A673 (cell line): ENCODE data around the gene IGSF22. TPM values are rescaled to one million over a fixed set of nuclear protein-coding genes. Genes with fewer than 3 reads are reported as not detected.
A peak's percentile ranks its signal among the peaks of the same experiment; 100 is the strongest.

ENCODE experiments used
- BruUV-seq: library from RNA; stranded (reverse); fragments of 400-500 nt; replicated peaks from 2 replicates; lab custom pipeline; 2021; lab: Mats Ljungman, UMichigan
- CTCF ChIA-PET: fragments of 300-600 bp; sonication (Branson Sonifier 250); formaldehyde crosslinking; loops from one replicate; lab custom pipeline; 2022; ENCODE audit warnings: antibody characterized with exemption; lab: Charles Lee
- POLR2A ChIA-PET: fragments of 300-600 bp; sonication (Branson Sonifier 250); formaldehyde crosslinking; loops from one replicate; lab custom pipeline; 2022; ENCODE audit warnings: antibody characterized with exemption; ENCODE audit not compliant: low non-redundant PET; lab: Charles Lee
- DNase-seq: peaks from one replicate; pipeline ENCODE4 v3.0.0-alpha.2; 2015; ENCODE audit warnings: low spot score
- H3K27ac ChIP-seq: fragments of 200-600 bp; sonication (generic); 2 replicates; pipeline ENCODE4 v1.5.1; 2016; ENCODE audit warnings: mixed run types, low read depth, mild to moderate bottlenecking, mixed read lengths, antibody characterized with exemption, low read length; ENCODE audit not compliant: poor library complexity, severe bottlenecking
- H3K27me3 ChIP-seq: fragments of 200-600 bp; sonication (generic); replicated peaks from 2 replicates; pipeline ENCODE4 v1.6.1; 2017; ENCODE audit warnings: mixed run types, low read depth, mild to moderate bottlenecking, mixed read lengths, antibody characterized with exemption, low read length; ENCODE audit not compliant: insufficient read depth, poor library complexity
- H3K36me3 ChIP-seq: fragments of 200-600 bp; sonication (generic); 2 replicates; pipeline ENCODE4 v1.6.1; 2016; ENCODE audit warnings: mixed run types, mild to moderate bottlenecking, mixed read lengths, antibody characterized with exemption, low read length; ENCODE audit not compliant: insufficient read depth, poor library complexity, severe bottlenecking
- H3K4me1 ChIP-seq: fragments of 200-600 bp; sonication (generic); 2 replicates; pipeline ENCODE4 v1.6.1; 2017; ENCODE audit warnings: mixed run types, mild to moderate bottlenecking, mixed read lengths, antibody characterized with exemption, low read length; ENCODE audit not compliant: insufficient read depth, poor library complexity, severe bottlenecking
- H3K4me3 ChIP-seq: fragments of 200-600 bp; sonication (generic); 2 replicates; pipeline ENCODE4 v1.5.1; 2016; ENCODE audit warnings: low read depth, mixed run types, mild to moderate bottlenecking, mixed read lengths, low read length; ENCODE audit not compliant: poor library complexity, severe bottlenecking
- H3K9me3 ChIP-seq: fragments of 200-600 bp; sonication (generic); 2 replicates; pipeline ENCODE4 v1.6.1; 2016; ENCODE audit warnings: mixed run types, low read depth, mild to moderate bottlenecking, mixed read lengths, antibody characterized with exemption, low read length; ENCODE audit not compliant: poor library complexity, severe bottlenecking
- EZH2 ChIP-seq: fragments of 200-600 bp; sonication (generic); IDR thresholded peaks from 2 replicates; pipeline ENCODE4 v1.6.1; 2017; ENCODE audit warnings: borderline replicate concordance, low read depth, mild to moderate bottlenecking, mixed read lengths, antibody characterized with exemption, low read length; ENCODE audit not compliant: poor library complexity, severe bottlenecking
- intact Hi-C: fragments of 100-400 bp; cut with micrococcal nuclease; formaldehyde crosslinking; loops from one replicate; pipeline ENCODE4 v1.10.0; 2022; ENCODE audit not compliant: unreplicated experiment
- total RNA-seq: library from RNA; stranded (reverse); gene quantifications from 2 replicates; pipeline ENCODE4 v1.2.3, GENCODE V29; 2021
- TF ChIP-seq, protein P1 (sequence below): fragments of 300-800, 200-600 bp; sonication (generic); conservative IDR thresholded peaks from 2 replicates; pipeline ENCODE4 v1.5.1; 2017; ENCODE audit warnings: low read depth, mild to moderate bottlenecking, antibody characterized with exemption, low read length, moderate library complexity, mixed read lengths

IGSF22 gene
- total RNA-seq, 1 experiment from 2014 or later: not detected

DNA sequence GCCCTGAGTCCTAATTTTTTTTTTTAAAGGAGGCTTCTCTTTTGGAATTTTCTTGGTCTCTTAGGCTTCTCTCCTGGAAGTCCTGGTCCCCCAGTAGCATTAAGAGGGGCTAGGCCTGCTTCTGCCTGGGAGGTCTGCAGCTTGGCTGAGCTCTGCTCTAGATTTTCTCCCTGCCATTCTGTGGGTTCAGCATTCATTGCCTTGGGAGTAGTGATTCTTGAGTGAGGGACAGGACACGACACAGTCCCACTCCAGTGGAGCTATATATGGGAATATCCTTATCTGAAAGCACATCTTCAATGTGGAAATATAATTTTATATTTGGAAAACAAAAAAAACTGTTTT lies 3.7 kb downstream of the IGSF22 start:
- intact Hi-C loops: loop anchor here (10.0 kb wide), 1 partner anchor 177 kb away; no protein-coding TSS in a partner anchor
- ChIA-PET POLR2A (interaction anchor here (0.7 kb wide), 1 partner anchor 27 kb away, joined by 4 read pairs; no protein-coding TSS in a partner anchor), CTCF (interaction anchor here (0.6 to 1.3 kb wide), 4 partner anchors 9 to 478 kb away, joined by 3 to 7 read pairs (median 4); no protein-coding TSS in a partner anchor)
- no peak overlapping the region for H3K4me3 ChIP-seq
- H3K4me1 ChIP-seq: peaks cover 3% of the 10 kb centered on the region
- no peak overlapping the region for H3K27ac ChIP-seq
- H3K27me3 ChIP-seq: no peaks in the 10 kb centered on the region
- no TSS peak for BruUV-seq
- no peak for DNase-seq
- H3K36me3 ChIP-seq: no peaks in the 10 kb centered on the region
- TF ChIP-seq, protein P1, sequence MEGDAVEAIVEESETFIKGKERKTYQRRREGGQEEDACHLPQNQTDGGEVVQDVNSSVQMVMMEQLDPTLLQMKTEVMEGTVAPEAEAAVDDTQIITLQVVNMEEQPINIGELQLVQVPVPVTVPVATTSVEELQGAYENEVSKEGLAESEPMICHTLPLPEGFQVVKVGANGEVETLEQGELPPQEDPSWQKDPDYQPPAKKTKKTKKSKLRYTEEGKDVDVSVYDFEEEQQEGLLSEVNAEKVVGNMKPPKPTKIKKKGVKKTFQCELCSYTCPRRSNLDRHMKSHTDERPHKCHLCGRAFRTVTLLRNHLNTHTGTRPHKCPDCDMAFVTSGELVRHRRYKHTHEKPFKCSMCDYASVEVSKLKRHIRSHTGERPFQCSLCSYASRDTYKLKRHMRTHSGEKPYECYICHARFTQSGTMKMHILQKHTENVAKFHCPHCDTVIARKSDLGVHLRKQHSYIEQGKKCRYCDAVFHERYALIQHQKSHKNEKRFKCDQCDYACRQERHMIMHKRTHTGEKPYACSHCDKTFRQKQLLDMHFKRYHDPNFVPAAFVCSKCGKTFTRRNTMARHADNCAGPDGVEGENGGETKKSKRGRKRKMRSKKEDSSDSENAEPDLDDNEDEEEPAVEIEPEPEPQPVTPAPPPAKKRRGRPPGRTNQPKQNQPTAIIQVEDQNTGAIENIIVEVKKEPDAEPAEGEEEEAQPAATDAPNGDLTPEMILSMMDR: peak; percentile 13
- no peak for TF ChIP-seq EZH2
- no peaks in the 10 kb centered on the region for H3K9me3 ChIP-seq

DNA sequence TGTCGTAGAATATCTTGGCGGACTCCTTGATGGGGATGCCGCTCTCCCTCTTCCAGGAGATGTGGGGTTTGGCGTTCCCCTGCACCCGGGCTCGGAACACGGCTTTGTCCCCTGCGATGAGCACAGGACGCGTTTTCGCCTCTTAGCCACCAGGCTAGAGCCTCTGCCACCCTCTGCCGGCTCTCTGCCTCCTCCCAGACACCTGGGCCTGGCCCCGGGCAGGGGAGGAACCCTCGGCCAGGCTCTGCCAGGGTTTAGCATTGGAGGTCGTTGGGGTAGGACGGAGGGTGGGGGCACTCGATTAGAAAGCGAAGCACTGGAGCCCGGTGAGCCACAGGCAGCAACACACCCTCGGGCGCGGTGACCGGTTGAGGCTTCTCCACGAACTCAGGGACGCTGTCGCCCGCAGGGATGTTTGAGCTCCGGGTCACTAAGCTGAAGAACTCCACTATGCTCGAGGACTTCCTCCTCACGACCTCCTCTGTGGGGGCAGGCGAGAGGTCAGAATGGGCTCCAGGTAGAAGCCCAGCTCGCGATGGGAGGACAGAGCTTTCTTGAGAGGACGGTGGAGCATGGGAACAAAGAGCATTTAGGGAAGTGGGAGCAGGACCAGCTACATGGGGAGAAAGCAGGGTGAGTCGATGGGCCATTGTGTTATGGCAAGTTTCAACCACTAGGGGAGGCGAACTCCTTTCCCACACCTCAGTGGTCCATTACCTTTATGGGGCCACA lies 4.3 kb downstream of the IGSF22 start:
- no TSS peak for BruUV-seq
- peak; percentile 35 for DNase-seq
- Histone ChIP-seq H3K27me3 (no peaks in the 10 kb centered on the region), H3K4me3 (peak overlapping the region; percentile 53), H3K36me3 (no peaks in the 10 kb centered on the region), H3K9me3 (no peaks in the 10 kb centered on the region), H3K27ac (no peak overlapping the region), H3K4me1 (peaks cover 3% of the 10 kb centered on the region)
- TF ChIP-seq, protein P1: peak; percentile 64
- TF ChIP-seq EZH2: no peak
- ChIA-PET CTCF (interaction anchor here (0.6 to 1.3 kb wide), 6 partner anchors 10 to 478 kb away, joined by 3 to 7 read pairs (median 4); partner anchors contain the start of gene TSG101), POLR2A (interaction anchor here (0.7 kb wide), 1 partner anchor 28 kb away, joined by 4 read pairs; no protein-coding TSS in a partner anchor)
- intact Hi-C loops: loop anchor here (10.0 kb wide), 1 partner anchor 177 kb away; no protein-coding TSS in a partner anchor

DNA sequence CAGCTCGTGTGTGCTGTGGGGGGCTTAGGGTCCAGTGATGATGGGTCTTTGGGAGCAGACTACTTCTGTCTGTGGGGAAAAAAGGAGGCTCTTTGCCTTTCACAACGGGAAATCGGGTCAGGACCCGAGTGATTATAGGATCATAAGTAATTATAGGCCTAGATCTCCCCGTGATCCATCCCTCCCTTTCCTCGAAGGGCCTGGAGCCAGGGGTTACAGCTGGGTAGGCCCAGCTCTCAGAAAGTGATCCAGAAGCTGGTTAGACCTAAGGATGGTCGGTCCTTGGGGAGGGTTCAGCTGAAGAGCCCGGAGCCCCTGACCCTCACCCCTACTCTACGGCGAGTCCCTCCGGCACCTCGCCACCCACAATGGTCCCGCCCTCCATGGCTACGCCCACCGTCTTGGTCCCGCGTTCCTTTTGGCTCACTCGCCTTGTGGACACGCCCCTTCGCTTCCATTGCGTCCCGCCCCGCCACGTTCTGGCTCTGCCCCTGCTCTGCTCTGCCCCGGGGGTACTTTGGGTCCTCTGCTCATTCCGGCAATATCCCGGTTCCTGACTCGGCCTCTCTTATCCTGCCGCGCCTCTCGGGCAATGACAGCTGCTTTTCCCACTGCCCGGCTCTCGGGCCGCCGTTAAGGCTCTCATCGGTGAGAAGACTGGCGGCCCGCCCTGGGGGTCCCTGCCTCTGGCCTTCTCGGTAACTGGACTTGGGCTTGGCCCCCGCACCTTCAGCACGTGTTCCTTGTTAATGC lies 5.0 kb downstream of the IGSF22 start:
- H3K27me3 ChIP-seq: no peaks in the 10 kb centered on the region
- ChIA-PET CTCF (interaction anchor here (0.6 to 1.3 kb wide), 4 partner anchors 10 to 57 kb away, joined by 4 to 7 read pairs (median 4); no protein-coding TSS in a partner anchor), POLR2A (no interaction called here)
- TF ChIP-seq, protein P1: no peak
- TF ChIP-seq EZH2: no peak
- DNase-seq: peak; percentile 82
- H3K27ac ChIP-seq: no peak overlapping the region
- intact Hi-C loops: loop anchor here (10.0 kb wide), 1 partner anchor 176 kb away; no protein-coding TSS in a partner anchor
- peak overlapping the region; percentile 53 for H3K4me3 ChIP-seq
- no TSS peak for BruUV-seq
- H3K4me1 ChIP-seq: peaks cover 3% of the 10 kb centered on the region
- no peaks in the 10 kb centered on the region for H3K36me3 ChIP-seq
- H3K9me3 ChIP-seq: no peaks in the 10 kb centered on the region
